GM12891 (cell line): ENCODE measurements around the gene DENND1A.
A peak's percentile ranks its signal among the peaks of the same experiment; 100 is the strongest.

Source experiments
- DNase-seq: peaks from one replicate; pipeline ENCODE4 v3.0.0; 2011; ENCODE audit warnings: low spot score; ENCODE audit not compliant: insufficient read length
- FAIRE-seq: peaks from 2 replicates; lab custom pipeline; 2011; peaks lifted over from hg19 to GRCh38; lab: Jason Lieb, UNC
- PAX5 ChIP-seq: IDR thresholded peaks from 2 replicates; pipeline ENCODE4 v1.6.1; 2011; ENCODE audit warnings: low read length, moderate library complexity, mild to moderate bottlenecking; ENCODE audit not compliant: insufficient read depth, severe bottlenecking
- POLR2A ChIP-seq: IDR thresholded peaks from 2 replicates; pipeline ENCODE4 v1.6.1; 2011; ENCODE audit warnings: low read depth, low read length, control low read depth
- POLR2AphosphoS5 ChIP-seq: IDR thresholded peaks from 2 replicates; pipeline ENCODE4 v1.6.1; 2011; ENCODE audit warnings: low read depth, low read length, control low read depth
- POU2F2 ChIP-seq: IDR thresholded peaks from 2 replicates; pipeline ENCODE4 v1.6.1; 2011; ENCODE audit warnings: low read depth, mild to moderate bottlenecking, control low read depth, low read length, moderate library complexity
- SPI1 ChIP-seq: IDR thresholded peaks from 2 replicates; pipeline ENCODE4 v1.6.1; 2011; ENCODE audit warnings: low read depth, low read length, control low read depth
- TAF1 ChIP-seq: IDR thresholded peaks from 2 replicates; pipeline ENCODE4 v1.6.1; 2011; ENCODE audit warnings: low read depth, low read length, control low read depth

DENND1A gene

GRCh38 chr9:123851851-123852250 is 78.1 kb downstream of the DENND1A start:
- TF ChIP-seq PAX5, result no peak
- no peak for TF ChIP-seq POLR2A
- no peak for TF ChIP-seq POU2F2
- TF ChIP-seq TAF1, result no peak
- no peak for TF ChIP-seq POLR2AphosphoS5
- TF ChIP-seq SPI1, result no peak
- DNase-seq, result no peak
- no peak for FAIRE-seq

GRCh38 chr9:123848447-123849085 is 81.4 kb downstream of the DENND1A start:
- FAIRE-seq, result no peak
- DNase-seq, result no peak
- TF ChIP-seq PAX5 (no peak), TAF1 (no peak), SPI1 (no peak), POLR2AphosphoS5 (no peak), POU2F2 (no peak), POLR2A (no peak)

GRCh38 chr9:123846966-123847365 is 83.0 kb downstream of the DENND1A start:
- TF ChIP-seq SPI1 (no peak), POU2F2 (no peak), TAF1 (no peak), POLR2AphosphoS5 (no peak), PAX5 (no peak), POLR2A (no peak)
- no peak for DNase-seq
- FAIRE-seq, result no peak

- TF ChIP-seq POLR2A, result no peak
- no peak for TF ChIP-seq TAF1
- no peak for TF ChIP-seq SPI1
- no peak for TF ChIP-seq POLR2AphosphoS5
- no peak for TF ChIP-seq POU2F2
- no peak for TF ChIP-seq PAX5
- FAIRE-seq, result no peak
- no peak for DNase-seq
Observed at GRCh38 chr9:123843703-123844102, 86.2 kb downstream of the DENND1A start.

GRCh38 chr9:123835821-123836220 is 94.1 kb downstream of the DENND1A start:
- TF ChIP-seq TAF1 (no peak), POU2F2 (no peak), SPI1 (no peak), POLR2AphosphoS5 (no peak), PAX5 (no peak), POLR2A (no peak)
- no peak for DNase-seq

GRCh38 chr9:123834889-123835562 is 94.9 kb downstream of the DENND1A start:
- peak; percentile 5 for DNase-seq
- TF ChIP-seq TAF1 (no peak), POLR2A (no peak), PAX5 (no peak), SPI1 (peak; percentile 96)
- FAIRE-seq, result peak; percentile 80

More at GRCh38 chr9:123835821-123836220, 94.1 kb downstream of the DENND1A start:
- FAIRE-seq, result peak; percentile 16

GRCh38 chr9:123834218-123834888 is 95.6 kb downstream of the DENND1A start:
- DNase-seq (no peak), FAIRE-seq (no peak)
- TF ChIP-seq POU2F2, result no peak
- TF ChIP-seq POLR2AphosphoS5, result no peak
- TF ChIP-seq SPI1, result no peak
- no peak for TF ChIP-seq POLR2A
- TF ChIP-seq TAF1, result no peak
- no peak for TF ChIP-seq PAX5

- DNase-seq, result no peak
- TF ChIP-seq PAX5 (no peak), POLR2AphosphoS5 (no peak), SPI1 (no peak), POLR2A (no peak)
- FAIRE-seq, result no peak
Observed at GRCh38 chr9:123832858-123833650, 96.9 kb downstream of the DENND1A start.

GRCh38 chr9:123832176-123832575 is 97.8 kb downstream of the DENND1A start:
- TF ChIP-seq POLR2A (no peak), PAX5 (no peak), POLR2AphosphoS5 (no peak)
- DNase-seq, result no peak
- FAIRE-seq, result no peak
